Panc1 (cell line): ENCODE measurements around the gene MEGF11.

Source experiments
- POLR2AphosphoS5 ChIP-seq: IDR thresholded peaks from 2 replicates; pipeline ENCODE4 v1.6.1; 2012; ENCODE audit warnings: mild to moderate bottlenecking, low read depth, low read length, moderate library complexity
- TF ChIP-seq, protein P1 (sequence below): fragments of 450-650 bp; IDR thresholded peaks from 2 replicates; pipeline ENCODE4 v1.5.1; 2017; ENCODE audit warnings: mild to moderate bottlenecking

DNA sequence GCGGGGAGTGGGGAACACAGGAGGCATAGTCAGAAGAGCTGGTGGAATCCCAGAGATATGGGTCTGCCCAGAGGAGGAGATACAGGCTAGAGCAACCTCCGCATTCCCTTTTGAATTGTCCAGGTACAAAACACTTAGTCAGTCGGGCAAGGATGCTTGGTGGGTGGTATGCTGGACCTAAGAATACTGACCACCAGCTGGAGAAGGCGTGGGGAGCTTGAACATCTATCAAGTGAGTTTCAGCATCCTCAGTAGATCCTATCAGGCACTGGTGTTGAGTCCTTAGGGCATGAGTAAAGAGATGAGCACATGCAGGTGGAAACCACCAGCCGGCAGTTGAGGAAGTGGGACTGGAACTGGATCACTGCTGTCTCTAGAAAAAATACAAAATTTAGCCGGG lies 25.1 kb upstream of the MEGF11 start:
- TF ChIP-seq, protein P1, sequence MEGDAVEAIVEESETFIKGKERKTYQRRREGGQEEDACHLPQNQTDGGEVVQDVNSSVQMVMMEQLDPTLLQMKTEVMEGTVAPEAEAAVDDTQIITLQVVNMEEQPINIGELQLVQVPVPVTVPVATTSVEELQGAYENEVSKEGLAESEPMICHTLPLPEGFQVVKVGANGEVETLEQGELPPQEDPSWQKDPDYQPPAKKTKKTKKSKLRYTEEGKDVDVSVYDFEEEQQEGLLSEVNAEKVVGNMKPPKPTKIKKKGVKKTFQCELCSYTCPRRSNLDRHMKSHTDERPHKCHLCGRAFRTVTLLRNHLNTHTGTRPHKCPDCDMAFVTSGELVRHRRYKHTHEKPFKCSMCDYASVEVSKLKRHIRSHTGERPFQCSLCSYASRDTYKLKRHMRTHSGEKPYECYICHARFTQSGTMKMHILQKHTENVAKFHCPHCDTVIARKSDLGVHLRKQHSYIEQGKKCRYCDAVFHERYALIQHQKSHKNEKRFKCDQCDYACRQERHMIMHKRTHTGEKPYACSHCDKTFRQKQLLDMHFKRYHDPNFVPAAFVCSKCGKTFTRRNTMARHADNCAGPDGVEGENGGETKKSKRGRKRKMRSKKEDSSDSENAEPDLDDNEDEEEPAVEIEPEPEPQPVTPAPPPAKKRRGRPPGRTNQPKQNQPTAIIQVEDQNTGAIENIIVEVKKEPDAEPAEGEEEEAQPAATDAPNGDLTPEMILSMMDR = no peak
- TF ChIP-seq POLR2AphosphoS5 = no peak
